ENCODE data around the gene FBN2. TPM values are rescaled to one million over a fixed set of nuclear protein-coding genes. Genes with fewer than 3 reads are reported as not detected.
"Not testable (repeated sequence)": the region's sequence is repeated elsewhere in the genome, so short reads cannot be mapped to it uniquely, and the experiment has no call there.

FBN2 gene
- total and polyA plus RNA-seq, 2 experiments from 2014 or later = 41.0 to 143 TPM

DNA sequence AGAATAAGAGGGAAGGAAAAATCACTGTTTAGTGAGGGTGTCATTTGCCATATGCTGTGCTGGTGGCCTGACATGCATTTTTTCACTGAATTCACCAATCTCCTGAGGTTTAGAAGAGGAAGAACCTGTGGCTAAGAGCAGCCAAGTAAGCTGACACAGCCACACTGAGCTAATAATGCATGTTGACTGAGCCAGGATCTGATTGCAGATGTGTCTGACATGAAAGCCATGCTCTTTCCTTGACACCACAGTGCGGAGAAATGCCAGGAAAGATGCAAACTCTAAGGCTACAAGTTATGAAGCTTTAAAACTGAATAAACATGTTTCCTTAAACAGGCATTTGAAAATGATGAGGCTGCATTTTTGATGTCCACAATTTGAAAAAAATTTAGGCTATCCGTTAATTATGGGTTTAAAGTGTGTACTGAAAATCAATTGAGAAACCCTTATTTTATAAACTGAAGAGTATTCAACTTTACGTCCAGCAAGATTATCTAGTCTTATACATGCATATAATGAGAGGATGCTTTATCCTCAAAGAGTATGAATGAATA lies 208.6 kb downstream of the FBN2 start:
- Histone ChIP-seq H3K9me2 (replicated peaks; ENCODE audit: insufficient read depth) (no peaks in the 10 kb centered on the region), H3K27ac (no peak overlapping the region), H2AFZ (no peak overlapping the region), H3K4me2 (no peak overlapping the region), H3K27me3 (no peaks in the 10 kb centered on the region), H3K9me3 (ENCODE audit: low read depth) (no peaks in the 10 kb centered on the region), H3K79me2 (no peaks in the 10 kb centered on the region), H3K36me3 (replicated peaks; ENCODE audit: insufficient read depth, low read depth) (peaks cover 2% of the 10 kb centered on the region), H3K4me3 (no peak overlapping the region), H3K4me1 (ENCODE audit: insufficient read depth) (no peaks in the 10 kb centered on the region), H4K20me1 (ENCODE audit: insufficient read depth, poor library complexity, severe bottlenecking) (no peaks in the 10 kb centered on the region)
- TF ChIP-seq EZH2 (IDR thresholded peaks at IDR 0.05; ENCODE audit: borderline replicate concordance) (no peak), EZH2phosphoT487 (IDR thresholded peaks at IDR 0.05; ENCODE audit: low read depth, severe bottlenecking, unreplicated experiment) (no peak)
- TF ChIP-seq, protein P1, sequence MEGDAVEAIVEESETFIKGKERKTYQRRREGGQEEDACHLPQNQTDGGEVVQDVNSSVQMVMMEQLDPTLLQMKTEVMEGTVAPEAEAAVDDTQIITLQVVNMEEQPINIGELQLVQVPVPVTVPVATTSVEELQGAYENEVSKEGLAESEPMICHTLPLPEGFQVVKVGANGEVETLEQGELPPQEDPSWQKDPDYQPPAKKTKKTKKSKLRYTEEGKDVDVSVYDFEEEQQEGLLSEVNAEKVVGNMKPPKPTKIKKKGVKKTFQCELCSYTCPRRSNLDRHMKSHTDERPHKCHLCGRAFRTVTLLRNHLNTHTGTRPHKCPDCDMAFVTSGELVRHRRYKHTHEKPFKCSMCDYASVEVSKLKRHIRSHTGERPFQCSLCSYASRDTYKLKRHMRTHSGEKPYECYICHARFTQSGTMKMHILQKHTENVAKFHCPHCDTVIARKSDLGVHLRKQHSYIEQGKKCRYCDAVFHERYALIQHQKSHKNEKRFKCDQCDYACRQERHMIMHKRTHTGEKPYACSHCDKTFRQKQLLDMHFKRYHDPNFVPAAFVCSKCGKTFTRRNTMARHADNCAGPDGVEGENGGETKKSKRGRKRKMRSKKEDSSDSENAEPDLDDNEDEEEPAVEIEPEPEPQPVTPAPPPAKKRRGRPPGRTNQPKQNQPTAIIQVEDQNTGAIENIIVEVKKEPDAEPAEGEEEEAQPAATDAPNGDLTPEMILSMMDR (IDR thresholded peaks at IDR 0.05; ENCODE audit: poor library complexity) = no peak
- DNase-seq (ENCODE audit: low spot score) = no peak
- 97% methylated on average over 3 of the region's 3 CpGs for WGBS (ENCODE audit: low lambda C conversion rate, missing lambda C conversion rate)

DNA sequence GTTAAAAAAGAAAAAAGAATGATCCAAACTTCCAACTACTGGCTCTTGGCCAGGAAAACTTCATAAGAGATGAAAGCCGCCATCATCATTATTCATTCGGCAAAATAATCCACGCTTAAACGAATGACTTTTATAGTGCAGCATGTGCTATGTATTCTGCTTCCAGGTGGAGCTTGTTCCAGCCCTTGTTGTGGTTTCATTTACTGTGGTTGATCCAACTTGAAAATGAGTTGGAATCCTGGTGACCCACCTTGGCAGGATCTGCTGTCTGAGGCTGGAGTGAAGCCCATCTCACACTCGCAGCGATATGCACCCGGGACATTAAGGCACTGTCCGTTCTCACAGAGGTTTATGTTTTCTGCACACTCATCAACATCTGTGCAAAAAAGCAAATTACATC lies 209.6 kb downstream of the FBN2 start:
- Histone ChIP-seq H4K20me1 (ENCODE audit: insufficient read depth, poor library complexity, severe bottlenecking) (no peaks in the 10 kb centered on the region), H3K4me2 (no peak overlapping the region), H3K4me1 (ENCODE audit: insufficient read depth) (no peaks in the 10 kb centered on the region), H3K9me2 (replicated peaks; ENCODE audit: insufficient read depth) (no peaks in the 10 kb centered on the region), H3K9me3 (ENCODE audit: low read depth) (no peaks in the 10 kb centered on the region), H3K4me3 (no peak overlapping the region), H3K27me3 (no peaks in the 10 kb centered on the region), H2AFZ (no peak overlapping the region), H3K36me3 (replicated peaks; ENCODE audit: insufficient read depth, low read depth) (no peaks in the 10 kb centered on the region), H3K79me2 (no peaks in the 10 kb centered on the region), H3K27ac (no peak overlapping the region)
- TF ChIP-seq, protein P1 (IDR thresholded peaks at IDR 0.05; ENCODE audit: poor library complexity) = no peak
- TF ChIP-seq EZH2 (IDR thresholded peaks at IDR 0.05; ENCODE audit: borderline replicate concordance) = no peak
- TF ChIP-seq EZH2phosphoT487 (IDR thresholded peaks at IDR 0.05; ENCODE audit: low read depth, severe bottlenecking, unreplicated experiment) = no peak
- DNase-seq (ENCODE audit: low spot score) = no peak
- WGBS (ENCODE audit: low lambda C conversion rate, missing lambda C conversion rate) = 91% methylated on average over 8 of the region's 8 CpGs

DNA sequence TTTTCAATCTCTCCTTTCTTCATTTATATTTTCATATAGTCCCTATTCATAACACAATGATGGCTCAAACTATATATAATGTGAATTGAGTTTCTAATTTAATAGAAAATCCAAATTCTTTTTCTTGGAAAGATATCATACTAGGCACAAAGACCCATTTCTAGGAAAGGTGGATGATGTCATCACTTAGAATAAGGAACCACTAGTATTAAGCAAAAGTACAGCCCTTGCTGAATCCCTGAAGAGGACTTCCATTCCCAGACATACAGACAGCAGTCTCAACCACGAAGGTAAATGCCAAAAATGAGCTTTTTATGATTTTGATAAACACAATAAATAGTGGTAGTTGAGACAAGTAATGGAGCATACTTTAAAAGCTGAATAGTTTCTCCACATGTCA lies 210.0 kb downstream of the FBN2 start:
- Histone ChIP-seq H3K79me2 (no peaks in the 10 kb centered on the region), H3K4me1 (ENCODE audit: insufficient read depth) (no peaks in the 10 kb centered on the region), H4K20me1 (ENCODE audit: insufficient read depth, poor library complexity, severe bottlenecking) (no peaks in the 10 kb centered on the region), H2AFZ (no peak overlapping the region), H3K4me2 (no peak overlapping the region), H3K4me3 (no peak overlapping the region), H3K27ac (no peak overlapping the region), H3K9me2 (replicated peaks; ENCODE audit: insufficient read depth) (no peaks in the 10 kb centered on the region), H3K9me3 (ENCODE audit: low read depth) (no peaks in the 10 kb centered on the region), H3K36me3 (replicated peaks; ENCODE audit: insufficient read depth, low read depth) (no peaks in the 10 kb centered on the region), H3K27me3 (no peaks in the 10 kb centered on the region)
- WGBS (ENCODE audit: low lambda C conversion rate, missing lambda C conversion rate) = 79% methylated on average over 1 of the region's 1 CpG
- TF ChIP-seq, protein P1 (IDR thresholded peaks at IDR 0.05; ENCODE audit: poor library complexity) = no peak
- TF ChIP-seq EZH2 (IDR thresholded peaks at IDR 0.05; ENCODE audit: borderline replicate concordance) = no peak
- no peak for TF ChIP-seq EZH2phosphoT487 (IDR thresholded peaks at IDR 0.05; ENCODE audit: low read depth, severe bottlenecking, unreplicated experiment)
- DNase-seq (ENCODE audit: low spot score) = no peak

DNA sequence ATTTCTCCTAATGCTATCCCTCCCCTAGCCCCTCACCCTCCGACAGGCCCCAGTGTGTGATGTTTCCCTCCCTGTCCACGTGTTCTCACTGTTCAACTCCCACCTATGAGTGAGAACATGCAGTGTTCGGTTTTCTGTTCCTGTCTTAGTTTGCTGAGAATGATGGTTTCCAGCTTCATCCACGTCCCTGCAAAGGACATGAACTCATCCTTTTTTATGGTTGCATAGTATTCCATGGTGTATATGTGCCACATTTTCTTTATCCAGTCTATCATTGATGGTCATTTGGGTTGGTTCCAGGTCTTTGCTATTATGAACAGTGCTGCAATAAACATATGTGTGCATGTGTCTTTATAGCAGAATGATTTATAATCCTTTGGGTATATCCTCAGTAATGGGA lies 216.6 kb downstream of the FBN2 start:
- not testable (repeated sequence) for H3K36me3 ChIP-seq (replicated peaks; ENCODE audit: insufficient read depth, low read depth); H3K4me1 ChIP-seq (ENCODE audit: insufficient read depth); DNase-seq (ENCODE audit: low spot score); H3K9me2 ChIP-seq (replicated peaks; ENCODE audit: insufficient read depth); H3K9me3 ChIP-seq (ENCODE audit: low read depth); H2AFZ ChIP-seq; H3K27me3 ChIP-seq; H3K4me2 ChIP-seq; H3K4me3 ChIP-seq; H4K20me1 ChIP-seq (ENCODE audit: insufficient read depth, poor library complexity, severe bottlenecking); H3K79me2 ChIP-seq; H3K27ac ChIP-seq
- 88% methylated on average over 4 of the region's 4 CpGs for WGBS (ENCODE audit: low lambda C conversion rate, missing lambda C conversion rate)
